ENCODE data around the gene BLTP2. TPM values are rescaled to one million over a fixed set of nuclear protein-coding genes. Genes with fewer than 3 reads are reported as not detected.
A peak's percentile ranks its signal among the peaks of the same experiment; 100 is the strongest.
"Not testable (repeated sequence)": the region's sequence is repeated elsewhere in the genome, so short reads cannot be mapped to it uniquely, and the experiment has no call there.

Gene BLTP2
- total RNA-seq, 2 experiments from 2014 or later: 137 to 140 TPM

DNA sequence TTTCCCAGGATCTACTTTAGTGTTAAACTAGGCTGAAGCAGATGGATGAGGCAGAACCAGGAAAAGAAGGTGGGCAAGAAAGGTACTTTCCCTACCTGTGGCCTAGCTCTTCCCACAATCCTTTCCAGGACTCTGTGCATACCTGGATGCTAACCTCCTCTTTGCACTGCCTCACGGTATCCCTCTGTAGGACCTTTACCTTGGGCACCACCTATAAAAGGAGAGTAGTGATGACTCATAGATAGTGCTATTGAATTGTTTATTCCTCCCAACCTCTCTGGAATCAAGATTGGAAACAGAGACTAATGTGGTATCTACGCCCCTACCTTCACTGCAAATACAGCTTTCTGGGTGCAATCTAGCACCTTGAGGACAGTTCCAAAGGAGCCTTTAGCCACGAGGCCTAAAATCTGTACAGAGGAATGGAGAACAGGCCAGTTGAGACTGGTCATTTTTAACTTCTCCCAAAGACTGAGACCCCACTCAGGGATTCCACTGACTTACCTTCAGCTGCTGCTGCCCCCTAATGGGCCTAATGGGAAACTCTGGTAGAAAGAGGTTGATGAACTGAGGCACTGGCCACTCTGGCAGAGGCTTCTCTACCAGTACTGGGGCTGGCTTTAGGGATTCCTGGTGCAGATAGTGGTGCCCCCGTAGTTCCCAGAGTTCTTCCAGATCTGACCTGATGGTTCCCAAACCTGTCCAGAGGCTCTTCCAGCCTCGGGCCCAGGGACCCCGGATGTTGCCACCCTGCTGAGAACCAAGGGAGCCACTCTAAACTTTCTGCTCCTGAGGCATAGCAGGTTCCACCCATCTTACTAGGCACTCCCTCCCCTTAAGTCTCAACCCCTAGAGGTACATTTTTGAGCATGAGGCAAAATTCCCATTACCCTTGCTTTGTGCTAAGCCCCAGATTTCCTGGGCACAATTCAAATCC, 31.8 kb downstream of the BLTP2 start:
- DNase-seq (peak; percentile 55), ATAC-seq (peak; percentile 64)
- no peak overlapping the region for H3K27ac Mint-ChIP-seq
- ChIA-PET CTCF (interaction anchor here (0.7 to 3.5 kb wide), 20 partner anchors 10 to 118 kb away, joined by 3 to 18 read pairs (median 4); partner anchors contain the start of genes ALDOC, BLTP2, PIGS and PROCA1), POLR2A (interaction anchor here (0.6 to 1.2 kb wide), 6 partner anchors 10 to 58 kb away, joined by 3 to 8 read pairs (median 4); no protein-coding TSS in a partner anchor)
- intact Hi-C loops (cut with micrococcal nuclease): loop anchor here (5.0 kb wide), 1 partner anchor 121 kb away; no protein-coding TSS in a partner anchor
- H3K9me3 Mint-ChIP-seq: no peaks in the 10 kb centered on the region
- TF ChIP-seq, protein P1, sequence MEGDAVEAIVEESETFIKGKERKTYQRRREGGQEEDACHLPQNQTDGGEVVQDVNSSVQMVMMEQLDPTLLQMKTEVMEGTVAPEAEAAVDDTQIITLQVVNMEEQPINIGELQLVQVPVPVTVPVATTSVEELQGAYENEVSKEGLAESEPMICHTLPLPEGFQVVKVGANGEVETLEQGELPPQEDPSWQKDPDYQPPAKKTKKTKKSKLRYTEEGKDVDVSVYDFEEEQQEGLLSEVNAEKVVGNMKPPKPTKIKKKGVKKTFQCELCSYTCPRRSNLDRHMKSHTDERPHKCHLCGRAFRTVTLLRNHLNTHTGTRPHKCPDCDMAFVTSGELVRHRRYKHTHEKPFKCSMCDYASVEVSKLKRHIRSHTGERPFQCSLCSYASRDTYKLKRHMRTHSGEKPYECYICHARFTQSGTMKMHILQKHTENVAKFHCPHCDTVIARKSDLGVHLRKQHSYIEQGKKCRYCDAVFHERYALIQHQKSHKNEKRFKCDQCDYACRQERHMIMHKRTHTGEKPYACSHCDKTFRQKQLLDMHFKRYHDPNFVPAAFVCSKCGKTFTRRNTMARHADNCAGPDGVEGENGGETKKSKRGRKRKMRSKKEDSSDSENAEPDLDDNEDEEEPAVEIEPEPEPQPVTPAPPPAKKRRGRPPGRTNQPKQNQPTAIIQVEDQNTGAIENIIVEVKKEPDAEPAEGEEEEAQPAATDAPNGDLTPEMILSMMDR (IDR thresholded peaks at IDR 0.05): peak; percentile 80
- H3K27me3 Mint-ChIP-seq: no peaks in the 10 kb centered on the region
- H3K4me3 Mint-ChIP-seq: no peak overlapping the region
- no peaks in the 10 kb centered on the region for H3K4me1 Mint-ChIP-seq (ENCODE audit: low read depth)
- peaks cover 49% of the 10 kb centered on the region for H3K36me3 Mint-ChIP-seq (ENCODE audit: low read depth)

DNA sequence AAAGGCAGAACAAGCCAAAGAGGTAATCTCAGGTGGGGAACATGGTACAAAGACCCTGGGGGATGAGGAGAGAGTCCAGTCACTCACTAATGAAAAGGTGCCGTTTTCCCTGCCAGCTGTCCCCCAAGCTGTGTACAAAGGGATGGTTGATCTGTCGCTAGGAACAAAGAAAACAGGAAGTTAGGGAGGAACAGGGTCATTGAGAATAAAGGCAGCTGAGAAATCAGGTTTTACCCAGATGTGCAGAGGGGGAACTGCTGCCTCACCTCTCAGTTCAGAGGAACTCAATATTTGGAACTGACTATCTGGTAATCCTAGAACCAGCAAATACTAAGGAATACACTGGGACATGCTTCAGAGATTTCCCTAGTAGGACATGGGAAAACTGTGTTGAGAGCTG, 32.4 kb downstream of the BLTP2 start:
- DNase-seq (no peak), ATAC-seq (no peak)
- ChIA-PET CTCF (interaction anchor here (0.7 to 3.5 kb wide), 20 partner anchors 10 to 117 kb away, joined by 3 to 18 read pairs (median 4); partner anchors contain the start of genes ALDOC, BLTP2, PIGS and PROCA1), POLR2A (interaction anchor here (0.6 to 1.5 kb wide), 8 partner anchors 8 to 107 kb away, joined by 3 to 8 read pairs (median 3); partner anchors contain the start of gene RPL23A)
- peaks cover 47% of the 10 kb centered on the region for H3K36me3 Mint-ChIP-seq (ENCODE audit: low read depth)
- H3K4me3 Mint-ChIP-seq: no peak overlapping the region
- no peaks in the 10 kb centered on the region for H3K27me3 Mint-ChIP-seq
- H3K27ac Mint-ChIP-seq: peak overlapping the region; percentile 0
- intact Hi-C loops (cut with micrococcal nuclease): loop anchor here (5.0 kb wide), 1 partner anchor 120 kb away; no protein-coding TSS in a partner anchor
- no peaks in the 10 kb centered on the region for H3K9me3 Mint-ChIP-seq
- no peaks in the 10 kb centered on the region for H3K4me1 Mint-ChIP-seq (ENCODE audit: low read depth)
- TF ChIP-seq, protein P1 (IDR thresholded peaks at IDR 0.05): no peak

DNA sequence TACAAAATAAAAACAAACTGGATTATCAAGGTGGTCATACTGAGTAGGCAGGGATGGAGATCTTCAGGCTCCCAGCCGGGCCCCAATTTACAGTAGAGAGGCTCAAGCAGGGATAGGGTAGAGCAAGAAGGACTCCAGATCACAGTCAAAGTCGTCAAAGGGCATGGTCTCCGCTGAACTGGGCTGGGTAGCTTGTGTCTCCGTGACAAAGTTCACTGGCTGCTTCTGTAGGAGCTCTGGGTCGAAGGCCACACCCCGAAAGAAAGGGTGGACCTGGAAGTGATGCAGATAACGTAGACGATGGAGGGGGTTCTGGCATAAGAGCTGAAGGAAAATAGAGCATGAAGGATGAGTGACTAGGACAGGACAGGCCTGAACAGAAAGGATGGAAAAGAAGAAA, 34.6 kb downstream of the BLTP2 start:
- TF ChIP-seq, protein P1 (IDR thresholded peaks at IDR 0.05): no peak
- Mint-ChIP-seq H3K9me3 (no peaks in the 10 kb centered on the region), H3K4me3 (no peak overlapping the region), H3K27me3 (no peaks in the 10 kb centered on the region), H3K4me1 (ENCODE audit: low read depth) (no peaks in the 10 kb centered on the region), H3K36me3 (ENCODE audit: low read depth) (peaks cover 34% of the 10 kb centered on the region), H3K27ac (no peak overlapping the region)
- ChIA-PET POLR2A (interaction anchor here (0.6 to 1.4 kb wide), 10 partner anchors 8 to 91 kb away, joined by 3 to 4 read pairs (median 3); partner anchors contain the start of gene BLTP2), CTCF (interaction anchor here (0.8 to 3.5 kb wide), 4 partner anchors 17 to 63 kb away, joined by 3 to 18 read pairs (median 5); partner anchors contain the start of gene PIGS)
- no peak for DNase-seq
- intact Hi-C loops (cut with micrococcal nuclease): loop anchor here (5.0 kb wide), 1 partner anchor 118 kb away; no protein-coding TSS in a partner anchor
- ATAC-seq: no peak

DNA sequence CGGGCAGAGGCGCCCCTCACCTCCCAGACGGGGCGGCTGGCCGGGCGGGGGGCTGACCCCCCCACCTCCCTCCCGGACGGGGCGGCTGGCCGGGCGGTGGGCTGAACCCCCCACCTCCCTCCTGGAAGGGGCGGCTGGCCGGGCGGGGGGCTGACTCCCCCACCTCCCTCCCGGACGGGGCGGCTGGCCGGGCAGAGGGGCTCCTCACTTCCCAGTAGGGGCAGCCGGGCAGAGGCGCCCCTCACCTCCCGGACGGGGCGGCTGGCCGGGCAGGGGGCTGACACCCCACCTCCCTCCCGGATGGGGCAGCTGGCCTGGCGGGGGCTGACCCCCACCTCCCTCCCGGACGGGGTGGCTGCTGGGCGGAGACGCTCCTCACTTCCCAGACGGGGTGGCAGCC, 40.9 kb downstream of the BLTP2 start:
- H3K27me3 Mint-ChIP-seq; H3K4me1 Mint-ChIP-seq (ENCODE audit: low read depth); H3K27ac Mint-ChIP-seq; H3K4me3 Mint-ChIP-seq; H3K9me3 Mint-ChIP-seq; ATAC-seq; intact Hi-C loops (cut with micrococcal nuclease); CTCF ChIA-PET; POLR2A ChIA-PET; H3K36me3 Mint-ChIP-seq (ENCODE audit: low read depth); DNase-seq: not testable (repeated sequence)

Data from activated CD8-positive, alpha-beta T cell treated with anti-CD3 and anti-CD28 coated beads for 36 hours (primary cell).